HG03196 (cell line): ENCODE data around the gene ABCC1.
"Not testable (repeated sequence)": the region's sequence is repeated elsewhere in the genome, so short reads cannot be mapped to it uniquely, and the experiment has no call there.

Source experiments
- ATAC-seq: cut with Tn5 transposase; IDR thresholded peaks from one replicate; pipeline ENCODE4 v1.9.1; 2021; ENCODE audit not compliant: unreplicated experiment

The ABCC1 gene

GRCh38 chr16:16127469-16128116, 178.2 kb downstream of the ABCC1 start:
- no peak for ATAC-seq

DNA sequence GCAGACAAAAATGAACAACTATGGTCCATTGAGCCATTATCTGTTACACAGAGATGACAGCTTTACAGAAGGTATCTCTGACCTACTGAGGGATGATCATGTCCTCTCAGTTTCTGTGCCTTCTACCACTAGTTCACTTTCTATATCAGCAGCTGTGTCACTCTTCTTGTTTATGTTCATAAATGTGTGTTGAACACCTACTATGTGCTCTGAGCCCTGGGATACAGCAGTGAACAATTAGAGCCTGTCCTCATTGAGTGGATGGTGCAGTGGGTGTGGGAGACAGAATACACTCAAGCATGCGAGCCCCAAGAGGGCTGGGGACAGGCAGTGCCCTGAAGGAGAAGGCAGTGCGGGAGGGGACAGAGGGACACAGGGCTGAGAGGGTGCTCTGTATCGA, 181.8 kb downstream of the ABCC1 start:
- no peak for ATAC-seq

DNA sequence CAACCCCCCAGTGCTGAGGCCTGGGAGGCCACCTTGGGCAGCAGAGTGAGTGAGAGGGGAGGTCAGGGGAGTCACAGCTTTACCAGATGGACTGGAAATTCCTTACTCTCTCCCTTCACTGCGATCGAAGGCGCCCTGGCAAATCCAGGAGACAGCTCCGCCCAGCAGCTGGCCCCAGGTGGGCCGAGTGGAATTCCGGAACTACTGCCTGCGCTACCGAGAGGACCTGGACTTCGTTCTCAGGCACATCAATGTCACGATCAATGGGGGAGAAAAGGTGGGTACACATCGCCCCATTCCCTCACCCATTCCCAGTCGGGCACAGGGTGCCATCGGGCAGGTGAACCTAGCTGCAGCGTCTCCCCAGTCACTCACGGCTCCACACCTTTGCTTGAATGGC, 182.2 kb downstream of the ABCC1 start:
- ATAC-seq, result no peak

DNA sequence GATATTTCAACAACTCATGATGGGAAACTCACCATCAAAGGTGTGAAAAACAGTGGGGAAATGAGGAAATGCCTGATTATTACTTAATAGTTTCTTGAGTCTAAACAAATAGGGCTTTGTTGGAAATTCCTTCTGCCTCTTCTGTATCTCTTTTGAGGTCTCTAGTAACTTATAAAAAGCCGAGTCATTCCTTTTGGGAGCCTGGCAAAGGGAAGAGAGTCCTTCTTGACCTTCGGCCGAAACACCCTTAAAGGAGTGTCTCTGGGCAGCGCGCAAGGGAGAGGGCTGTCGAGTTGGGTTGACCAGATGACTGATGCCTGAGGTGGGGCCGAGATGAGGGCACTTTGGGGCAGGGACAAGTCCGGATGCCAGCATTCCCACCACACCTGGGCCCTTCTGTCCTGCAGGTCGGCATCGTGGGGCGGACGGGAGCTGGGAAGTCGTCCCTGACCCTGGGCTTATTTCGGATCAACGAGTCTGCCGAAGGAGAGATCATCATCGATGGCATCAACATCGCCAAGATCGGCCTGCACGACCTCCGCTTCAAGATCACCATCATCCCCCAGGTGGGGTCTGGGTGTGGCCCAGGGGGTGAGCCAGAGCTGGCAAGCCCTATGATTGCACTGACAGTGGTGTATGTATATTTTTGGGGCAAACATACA, 184.7 kb downstream of the ABCC1 start:
- no peak for ATAC-seq

- no peak for ATAC-seq
Observed at GRCh38 chr16:16136588-16136987, 187.2 kb downstream of the ABCC1 start.

DNA sequence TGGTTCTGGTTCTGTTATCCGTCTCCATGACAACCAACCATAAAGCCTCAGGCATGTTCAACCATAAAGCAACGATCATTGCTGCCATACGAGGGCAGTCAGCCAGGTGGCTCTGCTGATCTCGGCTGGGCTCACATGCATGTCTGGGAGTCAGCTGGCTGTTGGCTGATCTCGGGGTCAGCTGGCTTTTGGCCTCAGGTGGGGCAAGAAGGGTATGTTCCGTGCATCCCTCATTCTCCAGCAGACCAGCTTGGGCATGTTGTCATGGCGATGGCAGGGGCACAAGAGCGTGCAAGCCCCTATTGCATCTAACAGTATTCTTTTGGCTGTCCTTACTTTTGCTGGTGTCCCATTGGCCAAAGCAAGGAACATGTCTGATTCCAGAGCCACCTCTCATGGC, 187.7 kb downstream of the ABCC1 start:
- no peak for ATAC-seq

GRCh38 chr16:16138034-16138635, 188.7 kb downstream of the ABCC1 start:
- no peak for ATAC-seq

GRCh38 chr16:16139061-16139460, 189.6 kb downstream of the ABCC1 start:
- ATAC-seq, result no peak

- no peak for ATAC-seq
Observed at GRCh38 chr16:16139806-16140205, 190.4 kb downstream of the ABCC1 start.

DNA sequence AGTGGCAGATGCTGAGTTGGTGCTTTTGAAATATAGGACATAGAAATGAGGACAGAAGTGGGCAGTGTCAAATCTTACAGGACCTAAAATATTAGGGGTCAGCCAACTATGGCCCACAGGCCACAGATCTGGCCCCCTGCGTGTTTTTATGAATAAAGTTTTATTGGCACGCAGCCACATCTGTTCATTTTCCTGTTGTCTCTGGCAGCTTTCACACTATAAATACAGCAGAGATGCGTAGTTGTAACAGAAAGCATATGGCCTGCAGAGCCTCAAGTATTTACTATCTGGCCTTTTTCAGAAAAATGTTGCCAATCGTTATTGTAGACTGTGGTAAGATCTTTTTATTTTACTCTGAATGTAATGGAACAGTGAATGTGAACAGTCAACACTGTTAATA, 191.1 kb downstream of the ABCC1 start:
- ATAC-seq, result no peak

GRCh38 chr16:16141141-16141540, 191.7 kb downstream of the ABCC1 start:
- ATAC-seq, result no peak

- ATAC-seq, result no peak
Observed at GRCh38 chr16:16141784-16142396, 192.5 kb downstream of the ABCC1 start.

- ATAC-seq, result no peak
Observed at GRCh38 chr16:16143038-16143763, 193.8 kb downstream of the ABCC1 start.

DNA sequence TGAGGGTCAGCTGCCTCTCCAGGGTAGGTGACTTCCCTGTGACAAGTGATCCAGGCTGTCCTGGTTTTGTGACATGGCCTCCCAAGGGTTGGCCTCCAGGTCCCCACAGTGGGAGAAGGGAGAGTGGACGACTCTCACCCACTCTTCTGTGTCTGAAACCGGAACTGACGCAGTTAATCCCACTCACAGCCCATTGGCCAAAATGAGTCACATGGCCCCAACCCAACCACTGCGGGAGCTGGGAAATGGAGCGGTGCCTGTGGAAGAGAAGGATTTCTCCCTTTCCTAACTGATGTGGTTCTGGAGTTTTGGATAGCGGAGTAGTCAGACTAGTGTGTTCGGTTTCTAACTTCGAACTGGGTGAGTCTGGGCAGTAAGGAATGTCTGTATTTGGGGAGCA, 194.5 kb downstream of the ABCC1 start:
- no peak for ATAC-seq

DNA sequence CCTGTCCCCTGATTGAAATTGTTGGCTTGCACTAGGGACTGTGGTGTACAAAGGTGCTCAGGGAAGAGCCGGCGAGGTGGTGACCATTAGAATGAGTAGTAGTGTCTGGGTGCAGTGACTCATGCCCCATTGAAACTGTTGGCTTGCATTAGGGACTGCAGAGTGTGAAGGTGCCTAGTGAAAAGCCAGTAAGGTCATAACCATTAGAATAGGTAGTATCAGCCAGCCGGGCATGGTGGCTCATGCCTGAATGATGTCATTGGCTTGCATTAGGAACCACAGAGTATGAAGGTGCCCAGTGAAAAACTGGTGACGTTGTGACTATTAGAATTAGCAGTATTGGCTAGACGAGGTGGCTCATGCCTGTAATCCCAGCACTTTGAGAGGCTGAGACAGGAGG, 195.0 kb downstream of the ABCC1 start:
- no peak for ATAC-seq

GRCh38 chr16:16145286-16145685, 195.9 kb downstream of the ABCC1 start:
- ATAC-seq, result no peak

DNA sequence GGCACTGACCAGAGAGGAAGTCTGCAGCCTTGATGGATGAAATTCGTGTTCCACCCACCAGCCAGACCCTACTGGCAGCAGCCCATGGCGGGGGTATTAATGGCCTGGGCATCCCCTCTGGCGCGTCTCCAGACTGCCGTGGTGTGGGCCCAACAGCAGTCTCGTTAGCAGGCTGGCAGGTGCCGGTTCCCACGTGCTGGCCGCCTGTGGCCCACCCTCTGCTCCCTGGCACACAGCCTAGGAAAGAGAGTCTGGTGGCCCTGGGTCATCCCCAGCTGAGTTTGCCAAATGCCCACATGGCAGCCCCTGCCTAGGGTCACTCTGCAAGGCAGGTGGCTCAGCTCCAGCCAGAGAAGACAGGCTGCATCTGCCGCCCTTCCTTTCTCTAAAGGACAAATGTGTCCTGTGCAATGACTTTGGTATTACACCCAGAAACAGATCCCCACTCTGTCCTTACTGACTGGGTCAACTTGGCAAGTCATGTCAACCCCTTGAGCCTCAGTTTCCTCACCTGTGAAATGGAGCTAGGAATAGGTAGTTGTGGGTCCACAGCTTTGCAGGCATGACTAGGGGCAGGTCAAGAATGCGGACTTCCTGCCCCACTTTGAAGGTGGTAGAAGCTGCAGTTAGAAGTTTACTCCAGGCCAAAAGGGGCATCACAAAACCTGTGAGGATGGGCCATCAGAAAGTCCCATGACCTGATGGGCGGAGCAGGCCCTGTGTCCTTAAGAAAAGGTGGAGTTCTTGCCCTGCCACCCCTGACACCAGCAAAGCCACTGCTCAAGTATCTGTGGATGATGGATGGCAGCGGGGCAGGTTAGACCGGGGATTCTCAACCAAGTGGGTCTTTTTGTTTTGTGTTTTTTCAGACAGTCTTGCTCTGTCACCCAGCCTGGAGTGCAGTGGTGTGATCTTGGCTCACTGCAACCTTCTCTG, 197.2 kb downstream of the ABCC1 start:
- ATAC-seq, result no peak

DNA sequence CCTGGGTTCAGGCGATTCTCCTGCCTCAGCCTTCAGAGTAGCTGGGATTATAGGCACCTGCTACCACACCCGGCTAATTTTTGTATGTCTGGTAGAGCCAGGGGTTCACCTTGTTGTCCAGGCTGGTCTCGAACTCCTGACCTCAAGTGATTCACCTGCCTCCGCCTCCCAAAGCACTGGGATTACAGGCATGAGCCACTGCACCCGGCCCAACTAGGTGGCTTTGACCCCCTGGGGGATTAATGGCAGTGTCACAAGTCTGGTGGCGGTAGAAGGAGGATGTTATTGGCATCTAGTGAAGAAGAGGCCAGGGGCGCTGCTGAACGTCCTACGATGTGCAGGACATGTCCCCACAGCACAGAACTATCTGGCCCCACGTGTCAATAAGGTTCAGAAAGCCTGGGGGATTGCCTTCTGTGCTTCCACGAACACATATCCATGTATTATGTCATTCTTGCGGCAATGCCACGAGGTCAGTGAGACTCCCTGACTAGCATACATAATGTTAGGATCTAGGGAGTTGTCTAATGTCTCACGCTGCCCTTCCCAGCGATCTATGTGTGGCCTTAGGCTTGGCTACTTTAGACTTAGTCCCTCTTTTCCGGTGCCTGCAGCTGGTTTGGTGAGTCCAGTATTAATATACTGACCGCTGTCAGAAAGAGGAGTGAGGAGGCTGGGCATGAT, 198.0 kb downstream of the ABCC1 start:
- ATAC-seq, result no peak

- not testable (repeated sequence) for ATAC-seq
Observed at GRCh38 chr16:16148000-16148599, 198.7 kb downstream of the ABCC1 start.
